CMK (cell line): ENCODE results near the gene RASGEF1C.
A peak's percentile ranks its signal among the peaks of the same experiment; 100 is the strongest.

Experiments used
- DNase-seq: peaks from one replicate; pipeline ENCODE4 v3.0.0-alpha.2; 2010; ENCODE audit warnings: low read depth

RASGEF1C gene

DNA sequence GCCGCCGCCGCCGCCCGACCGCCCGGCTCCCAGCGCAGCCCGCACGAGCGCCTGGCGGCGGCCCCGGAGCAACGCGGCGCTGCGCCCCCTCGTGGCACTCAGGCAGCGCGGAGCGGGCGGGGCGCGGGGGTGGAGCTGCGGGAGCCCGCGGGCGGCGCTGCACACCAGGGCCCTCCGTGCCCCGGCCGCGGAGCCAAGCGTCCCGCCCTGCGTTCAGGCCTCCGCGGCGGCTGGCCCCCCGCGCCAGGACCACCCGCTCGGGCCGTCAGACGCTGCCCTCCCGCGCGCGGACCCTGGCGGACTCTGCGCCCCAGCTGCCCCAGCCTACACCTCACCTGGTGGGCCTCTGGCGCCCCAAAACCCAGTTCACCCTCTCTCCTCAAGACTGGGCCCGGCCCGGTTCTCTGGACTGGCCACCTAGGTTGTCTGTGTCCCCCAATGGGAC, at the start of gene RASGEF1C:
Gene RASGEF1C, minus strand, starts transcription at position 75 of the 445 bp plus-strand sequence. CDS start 71,159 bp downstream, outside the sequence.
- DNase-seq: peak; percentile 33

DNA sequence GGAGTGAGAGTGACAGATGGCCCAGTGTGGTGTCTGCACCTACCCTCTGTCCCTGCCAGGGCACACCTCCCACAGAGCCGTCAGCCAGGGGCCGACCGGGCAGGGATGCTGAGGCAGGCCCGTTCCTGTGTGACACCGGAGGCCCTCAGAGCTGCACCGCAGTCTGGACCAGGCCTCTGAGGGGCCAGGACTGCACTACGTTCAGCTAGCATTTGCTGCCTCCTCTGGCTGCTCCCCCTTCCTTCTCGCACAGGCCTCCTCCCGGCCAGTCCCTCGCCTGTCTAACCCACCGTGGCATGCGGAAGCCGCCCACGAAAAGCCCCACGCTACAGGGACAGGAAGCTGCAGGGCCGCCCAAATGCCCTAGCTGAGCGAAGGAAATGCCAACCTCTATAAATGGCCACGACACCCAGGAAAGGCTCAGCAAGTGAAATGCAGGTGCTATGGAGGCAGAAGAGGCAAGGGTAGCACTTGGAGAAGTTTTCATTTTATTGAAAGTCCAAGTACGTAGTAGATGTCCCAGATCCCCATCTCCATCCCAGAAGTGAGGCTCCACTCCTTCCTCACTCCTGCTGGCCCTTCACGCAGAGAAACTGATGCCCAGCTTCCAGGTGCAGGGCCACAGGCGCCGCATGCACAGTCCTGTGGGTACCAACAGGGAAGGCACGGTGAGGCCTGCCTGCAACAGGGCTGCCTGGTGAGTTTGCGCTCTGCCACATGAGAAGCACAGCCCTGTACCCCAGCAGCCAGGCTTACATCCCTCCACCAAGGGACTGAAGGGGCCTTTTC, 44.2 kb upstream of the RASGEF1C start:
- DNase-seq: no peak

DNA sequence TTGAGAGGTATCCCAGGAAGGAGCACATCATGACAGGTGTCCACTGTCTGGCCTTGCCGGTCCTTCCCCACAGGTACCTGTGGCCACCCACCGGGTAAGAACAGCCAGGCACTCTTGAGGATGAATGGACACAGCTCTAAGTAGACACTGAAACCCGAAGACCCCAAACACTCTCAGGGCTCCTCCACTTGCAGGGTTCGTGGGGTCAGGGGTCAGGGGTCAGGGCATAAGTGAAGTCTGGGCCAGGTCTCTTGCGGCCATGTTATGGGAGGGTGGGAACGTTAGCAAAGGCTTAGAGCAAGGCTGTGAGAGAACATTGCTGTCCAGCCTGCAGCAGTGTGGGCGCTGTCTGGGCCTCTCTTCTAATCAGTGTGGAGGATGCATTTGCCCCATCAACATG, 42.9 kb upstream of the RASGEF1C start:
- DNase-seq: no peak

DNA sequence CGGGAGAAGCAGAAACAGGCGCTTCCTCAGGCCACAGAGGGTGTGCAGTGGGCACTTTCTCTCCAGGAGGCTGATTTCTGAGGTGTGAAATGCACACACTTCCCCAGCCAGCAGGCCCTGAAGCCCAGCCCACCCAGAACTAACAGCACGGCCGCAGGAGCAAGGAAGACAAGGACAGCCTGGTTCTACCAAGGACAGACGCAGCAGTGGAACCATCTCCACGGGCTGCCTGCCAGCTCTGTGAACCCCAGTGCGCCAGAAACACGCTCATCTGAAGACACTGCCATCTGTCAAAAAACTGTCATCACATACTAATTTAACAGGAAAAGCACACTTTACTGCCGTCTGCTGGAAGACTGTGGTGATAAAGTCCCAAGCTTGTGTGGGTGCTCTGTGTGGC, 42.1 kb upstream of the RASGEF1C start:
- DNase-seq: no peak

DNA sequence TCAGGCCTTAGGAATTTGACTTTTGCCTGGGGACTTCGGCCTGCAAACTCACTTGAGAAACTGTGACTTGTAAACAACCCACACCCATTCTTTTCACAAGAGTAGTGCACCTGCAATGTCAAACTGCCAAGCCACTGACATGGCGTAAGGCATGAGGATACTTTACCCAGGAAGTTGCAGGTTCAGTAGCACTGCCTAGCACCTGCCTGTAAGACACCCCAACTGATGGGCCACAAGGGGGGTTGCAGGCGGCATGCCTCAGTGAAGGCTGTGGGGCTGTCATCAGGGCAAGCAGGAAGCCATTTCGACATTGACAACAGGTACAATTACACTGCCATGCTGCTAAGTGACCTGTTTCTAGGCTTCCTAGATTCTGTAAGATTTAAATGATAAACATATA, 41.3 kb upstream of the RASGEF1C start:
- DNase-seq: no peak

DNA sequence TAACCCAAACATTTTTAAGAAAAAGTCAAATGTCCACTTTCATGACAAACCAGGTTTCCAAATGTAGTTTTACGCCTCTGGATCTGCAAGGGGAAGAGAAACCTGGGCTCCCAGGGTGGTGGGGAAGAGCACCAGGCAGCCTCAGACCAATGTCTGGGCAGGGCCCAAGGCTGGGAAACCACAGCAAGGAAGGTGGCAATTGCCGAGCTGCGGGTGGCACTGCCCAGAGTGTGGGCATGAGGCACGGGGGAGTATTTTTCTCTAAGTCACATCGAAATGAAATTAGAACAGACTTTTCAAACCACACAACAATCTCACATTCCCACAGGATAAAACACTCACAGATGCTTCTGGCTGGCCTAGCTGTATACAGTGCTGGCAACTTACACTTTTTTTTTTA, 32.6 kb upstream of the RASGEF1C start:
- DNase-seq: no peak

DNA sequence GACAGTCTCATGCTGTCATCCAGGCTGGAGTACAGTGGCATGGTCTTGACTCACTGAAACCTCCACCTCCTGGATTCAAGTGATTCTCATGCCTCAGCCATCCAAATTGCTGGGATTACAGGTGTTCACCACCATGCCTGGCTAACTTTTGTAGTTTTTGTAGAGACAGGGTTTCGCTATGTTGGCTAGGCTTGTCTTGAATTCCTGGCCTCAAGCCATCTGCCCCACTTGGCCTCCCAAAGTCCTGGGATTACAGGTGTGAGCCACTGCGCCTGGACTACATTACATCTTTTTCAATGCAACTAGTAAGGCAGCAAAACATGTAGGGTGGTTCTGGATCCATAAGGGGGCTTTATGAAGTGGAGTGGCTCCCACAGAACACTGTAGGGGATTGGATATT, 29.6 kb upstream of the RASGEF1C start:
- no peak for DNase-seq

DNA sequence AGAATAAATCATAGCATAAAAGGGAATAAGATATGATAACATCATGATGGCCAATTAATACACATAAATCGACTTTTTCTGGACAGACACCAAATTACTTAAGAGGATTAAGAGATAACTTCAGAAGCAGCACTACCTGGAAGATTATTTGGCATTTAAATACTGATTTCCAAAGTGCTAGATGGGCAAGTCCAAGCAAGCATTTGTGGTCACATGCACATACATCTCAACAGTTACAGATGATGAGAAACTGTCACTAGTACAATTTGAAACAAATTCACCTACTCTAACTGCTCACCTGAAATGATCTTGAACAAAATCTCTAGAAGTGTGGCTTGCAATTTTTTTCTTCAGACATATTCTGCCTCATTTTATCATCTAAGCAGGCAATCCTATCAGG, 26.8 kb upstream of the RASGEF1C start:
- no peak for DNase-seq

DNA sequence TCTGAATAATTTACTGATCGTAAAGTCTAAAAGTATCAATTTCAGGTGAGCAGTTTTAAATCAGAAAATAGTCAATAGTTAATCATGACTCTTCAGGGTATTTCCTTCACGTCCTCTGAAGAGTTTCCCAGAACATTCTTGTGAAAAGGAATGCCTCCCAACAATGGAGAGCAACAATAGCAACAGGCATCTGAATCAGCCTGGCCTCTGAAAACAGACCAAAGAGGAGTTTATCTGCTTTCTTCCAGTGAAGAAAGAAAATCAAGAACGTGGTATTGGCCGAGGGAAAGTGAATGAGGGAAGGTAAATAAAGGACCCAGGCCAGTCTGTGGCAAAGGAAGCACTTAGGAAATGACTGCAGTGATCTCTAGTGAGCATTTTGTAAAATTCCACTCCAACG, 26.1 kb upstream of the RASGEF1C start:
- no peak for DNase-seq

DNA sequence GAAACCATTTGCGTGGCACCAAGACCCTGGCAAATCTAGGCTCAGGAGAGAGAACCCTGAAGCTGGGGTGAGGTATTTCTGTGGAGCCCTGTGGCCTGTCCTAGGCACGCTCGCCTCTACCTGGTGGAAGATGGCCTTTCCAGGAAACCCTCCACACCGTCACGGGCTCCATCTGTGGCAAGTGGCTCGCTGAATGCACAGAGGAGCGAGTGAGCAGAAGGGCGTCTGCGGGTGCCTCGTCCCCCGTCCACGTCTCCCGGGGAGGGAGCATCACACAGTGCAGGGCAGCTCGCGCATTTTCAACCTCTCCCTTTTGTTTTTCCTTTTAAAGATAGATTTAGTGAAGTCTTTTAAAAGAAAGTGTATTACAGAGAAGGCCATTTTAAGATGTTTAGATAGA, 25.3 kb upstream of the RASGEF1C start:
- no peak for DNase-seq

DNA sequence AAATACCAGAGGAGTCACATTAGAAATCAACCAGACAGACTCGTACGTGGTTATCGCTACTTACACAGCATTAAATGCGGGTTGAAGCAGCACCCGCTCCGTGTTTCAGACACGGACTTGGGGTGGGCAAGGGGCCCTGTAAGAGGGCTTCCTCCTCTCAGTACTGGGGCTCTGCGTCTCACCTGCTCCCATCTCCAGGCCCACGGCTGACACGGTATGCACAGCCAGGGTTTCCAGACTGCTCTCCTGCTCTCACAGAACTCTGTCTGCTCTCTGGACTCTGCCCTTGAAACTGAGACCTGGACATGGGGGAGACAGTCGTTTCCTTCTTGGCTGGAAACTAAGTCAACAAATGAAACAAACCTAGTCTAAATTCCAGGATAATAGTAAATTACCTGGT, 24.7 kb upstream of the RASGEF1C start:
- DNase-seq: no peak

DNA sequence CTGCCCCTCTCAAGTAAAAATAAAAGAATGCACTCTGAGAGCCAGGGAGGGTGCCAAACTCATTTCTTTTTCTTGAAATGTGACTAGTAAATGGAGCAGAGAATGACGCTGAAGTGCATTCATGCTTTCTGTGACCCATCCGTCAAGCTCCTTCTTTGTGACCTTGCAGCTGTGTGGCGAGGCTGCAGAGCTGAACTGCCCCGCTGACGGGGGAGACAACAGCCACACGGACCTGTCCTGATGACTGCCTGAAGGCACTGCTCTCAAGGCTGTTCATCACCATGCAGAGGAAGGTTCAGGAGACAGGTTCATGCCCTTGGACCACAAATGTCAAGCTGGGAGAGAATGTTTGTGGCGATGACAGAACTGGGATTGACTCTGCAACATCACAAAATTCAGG, 21.0 kb upstream of the RASGEF1C start:
- no peak for DNase-seq

DNA sequence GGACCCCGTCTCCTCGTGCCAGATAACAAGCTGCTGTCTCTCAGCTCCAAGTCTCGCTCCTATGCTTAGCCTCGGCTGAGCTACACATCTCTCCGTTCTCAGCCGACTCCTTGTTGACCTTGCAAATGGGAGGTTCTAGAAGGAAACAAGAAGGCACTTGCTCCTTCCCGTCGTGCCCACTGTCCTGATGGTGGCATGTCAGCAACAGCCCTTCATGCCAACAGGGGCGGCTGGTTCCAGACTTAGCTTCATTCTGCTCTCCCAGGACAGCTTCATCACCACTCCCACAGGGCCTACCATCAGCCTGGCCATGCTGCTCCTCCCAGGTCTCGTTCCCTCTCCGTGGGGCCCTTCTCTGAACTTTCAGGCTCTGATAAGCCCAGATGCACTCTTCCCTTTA, 13.0 kb upstream of the RASGEF1C start:
- DNase-seq: no peak

DNA sequence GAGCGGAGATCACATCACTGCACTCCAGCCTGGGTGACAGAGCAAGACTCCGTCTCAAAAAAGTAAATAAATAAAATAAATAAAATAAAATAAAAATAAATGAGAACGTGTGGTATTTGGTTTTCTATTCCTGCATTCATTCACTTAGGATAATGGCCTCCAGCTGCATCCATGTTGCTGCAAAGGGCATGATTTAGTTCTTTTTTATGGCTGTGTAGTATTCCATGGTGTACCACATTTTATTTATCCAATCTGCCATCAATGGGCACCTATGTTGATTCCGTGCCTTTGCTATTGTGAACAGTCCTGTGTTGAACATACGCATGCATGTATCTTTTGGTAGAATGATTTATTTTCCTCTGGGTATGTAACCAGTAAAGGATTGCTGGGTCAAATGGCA, 8.8 kb upstream of the RASGEF1C start:
- DNase-seq: no peak

DNA sequence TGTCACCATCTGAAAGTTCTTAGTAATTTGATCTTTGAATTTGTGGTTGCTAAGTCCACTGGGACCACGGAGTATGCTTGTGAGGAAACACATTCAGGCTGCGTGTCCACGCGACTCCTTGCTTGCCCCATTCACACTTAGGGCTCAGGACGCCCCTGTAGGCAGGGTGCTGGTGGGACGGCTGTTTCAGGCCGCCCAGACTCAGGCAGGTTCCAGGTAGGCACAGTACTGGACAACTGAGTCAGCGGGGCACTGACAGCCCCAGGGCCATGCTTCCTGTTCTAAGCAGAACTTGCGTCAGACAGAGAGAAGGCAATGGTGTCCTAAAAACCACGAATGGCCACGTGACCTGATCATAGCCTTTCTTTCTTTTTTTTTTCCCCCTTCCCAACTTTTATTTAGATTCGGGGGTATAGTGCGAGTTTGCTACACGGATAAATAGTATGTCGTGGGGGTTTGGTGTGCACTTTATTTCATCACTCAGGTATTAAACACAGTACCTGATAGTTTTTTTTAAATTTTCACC, 7.7 kb upstream of the RASGEF1C start:
- DNase-seq: no peak

DNA sequence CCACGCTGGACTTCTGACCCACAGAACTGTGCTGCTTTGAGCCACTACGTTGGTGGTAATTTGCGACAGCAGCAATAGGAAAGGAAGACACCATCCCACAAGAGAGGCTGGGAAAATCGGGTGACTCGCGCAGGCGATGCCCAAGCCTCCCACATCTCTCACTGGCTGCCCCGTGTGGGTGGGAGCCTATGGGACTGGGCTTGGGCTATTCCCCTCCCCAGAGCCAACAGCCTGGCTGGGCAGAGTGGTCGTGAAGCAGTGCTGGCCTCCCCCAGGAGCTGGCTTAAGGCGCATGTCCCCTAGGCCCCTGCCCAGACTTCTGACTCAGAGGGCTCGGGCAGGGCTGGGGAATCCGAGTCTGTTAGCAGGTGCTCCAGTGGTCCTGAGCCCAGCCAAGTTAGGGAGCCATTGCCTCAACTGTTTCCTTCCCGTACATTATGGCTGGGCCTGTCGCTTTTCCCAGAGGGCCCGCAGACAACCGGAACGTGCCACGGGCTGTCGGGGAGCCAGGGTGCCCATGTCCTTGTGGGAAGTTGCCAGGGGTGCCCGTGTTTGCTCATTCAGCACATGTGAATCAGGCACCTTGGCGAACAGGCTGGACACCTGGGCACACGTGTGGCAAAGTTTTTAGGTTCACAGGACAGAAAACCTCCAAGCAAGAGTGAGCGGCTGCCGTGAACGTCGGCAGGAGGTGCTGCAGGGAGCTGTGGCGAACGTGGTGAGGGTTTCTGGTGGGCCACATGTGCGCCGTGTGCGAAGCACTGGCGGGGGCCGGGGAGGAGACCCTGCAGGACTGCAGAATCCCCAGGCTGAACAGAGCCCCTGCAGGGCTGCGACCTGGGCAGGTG, 7.0 kb upstream of the RASGEF1C start:
- DNase-seq: no peak

DNA sequence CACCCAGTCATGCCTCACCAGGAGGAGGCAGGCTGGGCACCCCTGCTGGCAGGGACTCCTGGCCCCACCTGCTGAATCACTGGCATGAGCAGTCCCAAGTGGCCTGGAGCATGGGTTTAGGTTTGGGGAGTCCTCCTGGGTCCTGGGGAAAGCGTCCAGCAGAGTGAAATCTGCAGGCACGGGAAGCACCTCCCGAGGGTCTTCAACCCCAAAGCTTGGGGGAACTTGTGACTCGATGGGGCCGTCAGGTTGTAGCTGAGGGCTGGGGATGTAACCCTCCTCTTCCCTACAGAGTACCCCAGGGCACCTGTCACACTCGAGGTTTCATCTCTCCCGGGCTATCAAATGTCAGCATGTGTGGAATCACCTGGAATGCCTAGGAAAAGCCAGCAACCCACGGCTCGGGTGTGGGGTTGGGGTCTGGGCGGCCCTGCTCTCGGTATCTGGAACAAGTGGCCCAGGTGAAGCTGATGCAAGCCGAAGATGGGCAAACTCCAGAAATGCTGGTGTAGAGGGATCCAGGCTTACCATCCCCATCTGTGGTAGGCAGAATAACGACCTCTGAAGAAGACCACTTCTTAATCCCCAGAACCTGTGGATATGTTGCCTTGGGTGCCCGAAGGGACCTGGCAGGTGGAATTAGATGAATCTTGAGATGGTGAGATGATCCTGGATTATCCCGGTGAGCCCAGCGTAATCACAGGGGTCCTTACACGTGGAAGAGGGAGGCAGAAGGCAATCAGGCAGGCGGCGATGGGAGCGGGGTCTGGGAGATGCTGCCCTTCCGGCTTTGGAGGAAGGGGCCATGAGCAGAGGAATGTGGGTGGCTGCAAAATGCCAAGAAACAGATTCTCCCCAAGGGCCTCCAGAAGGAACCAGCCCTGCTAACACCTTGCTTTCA, 6.1 kb upstream of the RASGEF1C start:
- no peak for DNase-seq

DNA sequence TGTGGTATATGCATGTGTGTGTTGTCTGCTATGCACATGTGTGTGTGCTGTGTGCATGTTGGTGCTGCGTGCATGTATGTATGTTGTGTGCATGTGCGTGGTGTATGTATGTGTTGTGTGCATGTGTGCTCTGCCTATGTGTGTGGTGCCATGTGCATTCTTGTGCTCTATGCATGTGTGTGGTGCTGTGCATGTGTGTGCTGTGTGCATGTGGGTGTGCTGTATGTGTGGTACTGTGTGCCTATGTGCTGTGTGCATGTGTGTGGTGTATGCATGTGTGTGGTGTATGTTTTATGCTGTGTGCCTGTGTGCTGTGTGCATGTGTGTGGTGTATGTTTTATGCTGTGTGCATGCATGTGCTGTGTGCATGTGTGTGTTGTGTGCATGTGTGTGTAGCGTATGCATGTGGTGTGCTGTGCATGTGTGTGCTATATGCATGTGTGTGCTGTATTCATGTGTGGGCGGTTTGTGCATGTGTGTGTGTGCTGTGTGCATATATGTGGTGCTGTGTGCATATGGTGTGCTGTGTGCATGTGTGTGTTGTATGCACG, 4.7 kb upstream of the RASGEF1C start:
- DNase-seq: no peak

DNA sequence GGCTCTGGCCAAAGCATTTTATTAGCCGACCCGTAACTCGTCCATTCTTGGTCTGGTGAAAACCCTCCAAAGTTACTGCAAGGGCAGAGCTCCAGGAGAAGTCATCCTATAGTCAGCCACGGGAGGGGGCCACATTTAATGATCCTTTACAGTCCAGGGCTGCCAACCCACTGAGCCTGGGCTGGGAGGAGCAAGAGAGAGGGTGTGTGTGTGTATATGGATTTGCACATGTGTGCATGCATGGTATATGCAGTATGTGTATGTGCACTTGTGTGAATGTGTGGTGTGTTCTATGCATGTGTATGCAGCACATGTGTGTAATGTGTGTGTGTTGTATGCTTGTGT, 4.2 kb upstream of the RASGEF1C start:
- DNase-seq: no peak

DNA sequence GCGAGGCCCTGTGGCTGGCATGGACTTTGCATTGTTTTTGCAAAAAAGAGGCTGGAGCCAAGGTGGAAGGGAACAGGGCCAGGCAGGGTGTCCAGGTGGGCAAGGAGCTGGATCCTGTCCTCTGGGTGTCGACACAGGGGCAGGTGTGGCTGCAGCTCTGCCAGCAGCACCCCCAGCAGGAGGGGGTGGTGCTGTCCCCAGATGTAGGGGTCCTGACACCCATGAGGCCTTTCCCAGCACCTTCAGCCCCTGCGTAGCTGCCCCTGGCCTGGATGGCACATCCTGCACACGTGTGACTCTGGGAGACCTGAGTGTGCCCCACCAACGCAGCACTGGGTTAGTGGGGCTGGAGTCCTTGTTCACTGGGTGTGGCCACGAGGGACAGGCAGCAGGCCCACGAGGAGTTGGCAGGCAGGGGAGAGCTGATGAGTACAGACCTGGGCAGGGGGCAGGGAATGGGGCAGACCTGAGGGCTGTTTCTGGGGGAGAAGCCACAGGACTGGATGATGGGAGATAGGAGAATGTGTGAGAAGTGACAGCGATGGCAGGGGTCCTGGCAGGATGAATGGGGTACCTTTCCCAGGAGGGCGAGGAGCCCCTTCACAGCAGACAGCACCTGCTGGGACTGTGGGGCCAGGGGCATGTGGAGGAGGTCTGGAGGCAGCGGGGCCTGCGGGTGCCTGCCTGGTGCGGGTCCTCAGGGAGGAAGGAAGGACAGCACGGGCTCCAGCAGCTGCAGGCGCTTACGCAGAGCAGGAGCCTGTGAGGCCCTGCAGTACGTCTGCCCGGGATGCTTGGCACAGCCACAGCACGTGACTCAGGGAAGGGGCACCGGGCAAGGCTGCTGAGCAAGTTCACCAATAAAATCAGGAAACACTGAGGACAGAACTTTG, 3.6 kb upstream of the RASGEF1C start:
- no peak for DNase-seq

DNA sequence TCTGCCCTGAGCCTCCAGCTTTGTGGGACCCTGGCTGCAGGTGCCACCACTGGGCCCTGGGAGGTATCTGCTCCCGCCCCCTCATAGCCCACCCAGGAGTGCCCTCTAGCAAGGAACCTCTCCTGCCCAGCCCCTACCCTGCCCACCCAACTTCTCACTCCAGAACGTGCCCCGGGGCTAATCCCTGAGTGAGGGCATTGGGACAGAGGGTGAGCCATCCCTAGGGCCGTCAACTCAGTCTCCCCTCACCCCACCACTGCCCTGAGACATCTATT, 2.7 kb upstream of the RASGEF1C start:
- DNase-seq: no peak
